M059J (cell line): ENCODE data around the gene SLK. TPM values are rescaled to one million over a fixed set of nuclear protein-coding genes. Genes with fewer than 3 reads are reported as not detected.
A peak's percentile ranks its signal among the peaks of the same experiment; 100 is the strongest.

Experiments used
- DNase-seq: peaks from one replicate; pipeline ENCODE4 v3.0.0-alpha.2; 2012; ENCODE audit warnings: low read depth
- total RNA-seq: library from RNA; depleted of rRNA; stranded (reverse); fragments of >200 nt; shearing (Covaris generic); gene quantifications from 2 replicates; pipeline ENCODE4 v1.2.3, GENCODE V29; 2014; rRNA removed

The SLK gene
- total RNA-seq, 1 experiment from 2014 or later, result 22.1 TPM

GRCh38 chr10:104053201-104053600 is 86.3 kb downstream of the SLK start:
- no peak for DNase-seq

DNA sequence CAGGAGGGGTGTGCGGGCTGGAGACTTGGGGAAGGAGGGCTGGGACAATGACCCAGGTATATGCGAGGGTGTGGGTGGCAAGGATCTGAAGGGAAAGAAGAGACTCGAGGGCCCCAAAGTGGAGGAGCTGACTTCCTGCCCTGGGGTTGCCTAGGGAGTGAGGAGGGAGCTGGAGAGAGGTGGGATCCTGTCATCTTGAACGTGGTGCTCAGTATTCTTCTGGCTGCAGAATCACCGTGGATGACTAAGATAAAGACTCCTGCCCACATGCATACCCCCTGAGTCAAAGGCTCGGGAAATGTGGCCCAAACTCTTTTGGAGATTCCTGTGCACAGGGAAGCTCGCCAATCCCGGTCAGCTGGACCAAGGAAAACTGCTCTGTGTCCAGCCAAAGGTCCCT is 87.5 kb downstream of the SLK start:
- peak; percentile 94 for DNase-seq

GRCh38 chr10:104056619-104057273 is 89.8 kb downstream of the SLK start:
- DNase-seq, result no peak

DNA sequence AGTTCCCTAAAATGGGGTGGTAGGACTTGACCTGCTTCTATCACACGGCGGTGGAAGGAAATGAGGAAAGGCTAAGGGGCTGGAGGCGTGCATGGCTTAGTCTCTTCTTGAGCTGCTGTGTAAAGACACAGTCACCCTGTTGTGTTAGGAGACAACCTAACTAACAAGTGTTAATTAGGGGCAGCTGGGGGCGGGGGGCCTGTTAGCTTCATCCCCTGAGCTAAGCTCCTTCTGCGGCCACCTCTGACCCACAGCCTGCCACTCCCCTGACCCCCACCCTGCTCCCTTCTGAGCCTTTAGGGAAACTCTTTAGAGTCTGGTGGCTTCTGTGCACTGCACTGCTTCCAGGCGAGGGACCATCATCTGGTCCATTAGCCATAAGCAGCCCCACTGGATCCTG is 90.8 kb downstream of the SLK start:
- no peak for DNase-seq

GRCh38 chr10:104059364-104059763 is 92.4 kb downstream of the SLK start:
- DNase-seq, result no peak

DNA sequence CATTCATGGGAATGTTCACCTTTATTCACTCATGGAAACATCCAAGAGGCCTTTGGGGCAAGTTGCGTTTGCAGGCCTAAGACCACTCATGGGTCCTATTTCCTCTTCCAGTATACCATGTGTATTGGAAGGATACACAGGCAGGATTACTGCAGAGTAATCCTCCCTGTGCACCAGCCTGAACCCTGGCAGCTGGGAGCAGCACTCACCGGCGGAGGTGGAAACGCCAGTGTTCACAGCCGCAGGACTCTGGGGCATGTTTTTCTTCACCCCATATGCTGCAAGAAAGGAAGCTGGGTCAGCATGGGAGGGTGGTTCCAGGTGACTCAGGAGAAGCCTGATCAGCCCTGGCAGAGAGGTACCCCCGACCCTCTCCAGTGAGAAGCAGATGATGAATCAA is 94.3 kb downstream of the SLK start:
- DNase-seq, result no peak

DNA sequence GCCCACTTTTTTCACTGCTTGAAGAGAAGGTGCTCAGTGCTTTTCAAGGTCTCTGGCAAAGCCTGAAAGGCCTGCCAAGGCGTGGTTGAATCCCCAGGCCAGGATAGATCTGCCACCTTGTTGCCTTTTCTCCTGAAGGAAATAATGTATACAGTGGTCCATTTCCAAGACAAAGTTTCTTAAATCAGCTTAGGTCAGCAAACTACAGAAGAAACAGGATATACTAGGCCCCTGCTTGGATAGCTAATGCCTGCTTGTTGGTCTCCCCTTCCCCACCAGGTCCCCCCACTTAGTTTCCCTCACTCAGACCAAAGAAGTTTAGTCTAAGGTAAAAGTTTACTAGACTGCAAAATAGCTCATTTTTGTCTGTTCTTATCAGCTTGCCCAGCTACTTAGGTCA is 98.8 kb downstream of the SLK start:
- no peak for DNase-seq

GRCh38 chr10:104066945-104067344 is 100.0 kb downstream of the SLK start:
- no peak for DNase-seq

DNA sequence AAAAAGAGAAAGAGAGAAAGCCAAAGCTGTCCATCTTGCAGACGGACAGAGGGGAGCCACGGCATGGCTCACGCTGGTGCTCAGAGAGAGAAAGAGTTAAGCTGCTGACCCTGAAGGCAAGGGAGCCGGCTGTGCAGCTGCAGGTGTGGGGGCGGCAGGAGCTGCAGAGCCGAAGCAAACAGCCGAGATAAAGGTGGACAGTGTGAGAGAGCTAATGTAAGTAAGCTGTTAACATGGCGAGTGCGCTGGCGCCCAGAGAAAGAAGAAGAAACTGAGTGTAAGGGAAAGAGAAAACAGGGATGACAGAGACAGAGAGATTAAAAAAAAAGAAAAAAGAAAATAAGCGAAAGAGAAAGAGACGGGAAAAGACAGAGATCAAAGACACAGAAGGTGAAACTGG is 100.6 kb downstream of the SLK start:
- no peak for DNase-seq

DNA sequence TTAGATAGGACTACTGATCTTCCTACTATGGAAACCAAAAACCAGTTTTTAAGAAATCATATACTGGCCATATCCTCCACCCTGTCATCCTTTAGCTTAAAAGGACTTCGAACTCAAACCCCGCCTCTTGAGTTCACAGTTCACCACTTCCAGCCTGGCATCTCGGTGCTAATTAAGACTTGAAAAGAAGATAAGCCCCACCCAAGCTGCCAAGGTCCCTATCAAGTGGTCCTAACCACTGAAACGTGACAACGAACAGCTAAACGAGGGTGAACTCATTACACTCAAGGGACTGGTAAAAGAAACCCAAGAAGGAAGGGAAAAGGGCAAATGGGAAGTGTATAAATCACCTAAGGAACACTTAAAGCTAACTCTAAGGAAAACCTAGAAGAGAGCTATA is 102.7 kb downstream of the SLK start:
- DNase-seq, result no peak

DNA sequence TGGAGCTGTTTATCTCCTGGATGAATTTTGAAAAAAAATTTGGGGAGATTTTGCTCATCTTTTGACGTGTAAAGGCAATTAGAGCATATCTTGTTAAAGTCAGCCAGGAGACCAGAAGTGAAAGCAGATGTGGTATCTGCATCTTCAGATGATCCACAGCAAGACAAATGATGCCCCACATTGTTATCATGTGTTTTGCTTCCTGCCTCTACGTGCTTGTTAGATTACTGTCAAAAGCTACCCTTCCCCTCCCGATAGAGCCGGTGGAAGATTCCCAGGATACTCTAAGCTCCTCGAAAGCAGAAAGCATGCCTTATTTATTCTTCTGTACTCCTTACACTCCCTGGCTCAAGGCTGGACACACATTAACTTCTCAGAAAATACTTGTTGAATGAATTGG is 105.8 kb downstream of the SLK start:
- no peak for DNase-seq

DNA sequence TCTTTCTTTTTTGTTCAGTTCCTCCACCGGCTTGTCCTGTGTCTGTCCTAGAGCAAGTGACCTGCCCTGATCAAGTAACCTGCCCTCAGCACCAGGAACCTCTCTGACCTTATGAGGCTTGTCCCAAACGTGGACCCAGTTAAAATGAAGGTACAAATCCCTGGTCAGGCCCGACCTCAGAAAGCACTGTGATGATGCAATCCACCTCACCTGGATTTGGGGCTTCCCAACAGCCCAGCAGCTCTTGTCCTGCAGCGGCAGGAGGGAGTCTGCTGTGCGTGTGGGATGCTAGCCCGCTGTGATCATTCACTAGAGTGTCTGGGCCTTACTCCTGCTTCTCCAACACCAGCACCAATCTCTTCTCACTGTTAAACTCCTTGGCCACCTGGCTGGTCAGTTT is 107.6 kb downstream of the SLK start:
- DNase-seq, result no peak

DNA sequence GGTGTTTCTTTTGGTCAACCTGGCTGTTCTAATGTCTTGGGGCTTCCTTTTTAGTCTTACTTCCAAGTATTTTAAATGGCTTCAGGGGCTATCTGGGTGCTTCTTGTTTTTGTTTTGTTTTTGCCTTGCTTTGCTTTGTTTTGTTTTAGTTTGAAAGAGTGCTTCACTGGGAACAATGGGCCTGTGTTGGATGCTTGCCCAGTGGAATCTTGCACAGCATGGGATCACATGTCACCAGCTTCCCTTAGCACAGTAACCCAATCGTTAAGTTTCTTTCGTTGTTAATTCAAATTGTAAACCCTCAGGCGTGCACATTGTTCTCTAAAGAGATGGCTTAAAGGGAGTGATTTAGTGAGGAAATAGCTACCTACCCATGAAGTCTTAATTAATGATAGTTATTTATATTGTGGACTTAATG is 109.8 kb downstream of the SLK start:
- peak; percentile 85 for DNase-seq

- DNase-seq, result peak; percentile 64
These were observed 110.3 kb downstream of the SLK start for GRCh38 chr10:104077247-104077646.

DNA sequence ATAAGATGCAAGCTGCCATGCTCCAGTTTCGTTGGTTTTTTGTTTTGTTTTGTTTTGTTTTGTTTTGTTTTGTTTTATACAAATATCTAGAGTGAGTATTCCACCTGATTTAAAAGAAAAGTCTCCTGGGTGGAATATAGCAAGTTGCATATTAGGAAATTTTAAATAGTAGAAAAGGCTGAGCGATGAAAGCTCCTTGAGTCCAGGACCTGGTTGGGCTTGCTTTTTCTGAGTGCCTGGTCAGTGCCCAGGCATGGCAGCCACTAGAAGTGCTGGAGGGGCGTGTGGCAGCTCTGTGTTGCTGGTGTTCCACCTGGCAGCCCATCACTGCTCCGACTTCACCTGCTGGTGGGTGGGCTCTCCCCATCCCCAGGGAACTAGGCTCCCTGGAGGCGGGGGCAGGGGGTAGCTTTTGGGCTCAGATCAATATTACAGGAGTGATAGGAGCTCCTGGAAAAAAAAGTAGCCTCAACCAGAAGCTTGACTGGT is 110.8 kb downstream of the SLK start:
- no peak for DNase-seq

Other genes starting within 250 kb of the SLK start
- 1.7 and 5.0 TPM in 2 replicates for gene SH3PXD2A, start 111.6 kb upstream of the SLK start, total RNA-seq
- gene STN1, start 49.0 kb upstream of the SLK start, total RNA-seq, result 17.3 and 21.9 TPM in 2 replicates
- 2.9 and 3.2 TPM in 2 replicates for gene COL17A1, start 118.7 kb downstream of the SLK start, total RNA-seq
- gene SFR1, start 155.0 kb downstream of the SLK start, total RNA-seq, result 12.4 and 17.3 TPM in 2 replicates